CD4-positive, alpha-beta T cell treated with Interleukin-1 beta for 1 hour (primary cell): ENCODE results near the gene OCRL.
"Not testable (repeated sequence)": the region's sequence is repeated elsewhere in the genome, so short reads cannot be mapped to it uniquely, and the experiment has no call there.

ENCODE experiments used
- DNase-seq, 2 donors: peaks; one replicate each; pipeline ENCODE4 v3.0.0-alpha.2; 2020 to 2022

OCRL gene

DNA sequence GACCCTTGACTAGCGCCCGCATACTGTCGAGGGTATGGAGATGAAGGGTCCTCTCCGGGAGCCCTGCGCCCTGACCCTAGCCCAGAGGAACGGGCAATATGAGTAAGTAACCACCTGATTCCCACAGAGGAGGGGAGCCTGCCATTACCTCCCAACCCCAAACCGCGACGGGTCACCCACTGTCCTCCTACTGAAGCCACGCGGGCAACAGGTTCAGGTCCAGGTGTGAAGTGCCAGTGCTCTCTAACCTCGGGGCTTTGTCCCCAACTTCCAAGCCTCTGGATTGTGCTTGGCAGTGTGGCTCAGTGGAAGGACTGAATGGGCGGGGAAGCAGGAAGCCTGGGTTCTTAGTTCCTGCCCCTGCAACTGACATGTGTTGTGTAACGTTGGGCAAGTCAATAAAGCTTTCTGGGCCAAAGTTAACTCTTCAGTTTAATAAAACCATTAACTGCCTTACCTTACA, 694 bp downstream of the OCRL start:
- DNase-seq: peak in 1 of 2 donors; percentile 1

DNA sequence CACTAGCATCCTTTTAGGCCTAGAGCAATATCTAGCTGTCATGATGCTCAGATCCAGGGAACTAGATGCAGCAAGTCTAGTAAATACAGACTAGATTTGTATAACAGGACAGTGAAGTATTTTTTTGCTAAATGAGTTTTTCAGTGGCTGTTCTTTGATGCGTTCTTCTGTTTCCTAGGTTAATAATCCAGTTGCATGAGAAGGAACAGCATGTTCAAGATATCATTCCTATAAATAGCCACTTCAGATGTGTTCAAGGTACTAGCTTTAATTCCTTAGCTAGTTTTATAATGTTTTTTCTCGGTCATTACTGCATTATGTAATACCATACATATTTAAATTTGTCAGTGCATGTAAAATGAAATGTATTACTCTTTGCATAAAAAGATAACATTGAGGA, 4.7 kb downstream of the OCRL start:
- DNase-seq: no peak

DNA sequence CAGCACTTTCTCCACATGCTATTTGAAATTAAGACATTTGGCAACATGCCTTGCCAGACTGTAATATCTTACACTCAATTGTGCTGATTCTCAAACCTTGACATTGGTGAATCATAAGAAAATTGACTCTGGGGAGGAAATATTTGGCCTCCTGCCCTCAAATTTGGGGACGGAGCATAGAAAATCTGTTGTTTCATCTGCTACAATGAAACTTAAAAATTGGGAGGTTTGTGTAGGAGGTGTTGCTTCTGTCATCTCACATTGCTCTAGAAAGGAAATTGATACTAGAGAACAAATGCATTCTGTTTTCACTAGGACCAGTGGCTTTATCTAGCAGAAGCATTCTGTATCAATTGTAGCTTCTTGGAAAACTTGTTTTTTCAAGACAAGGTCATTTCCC, 5.3 kb downstream of the OCRL start:
- no peak for DNase-seq

DNA sequence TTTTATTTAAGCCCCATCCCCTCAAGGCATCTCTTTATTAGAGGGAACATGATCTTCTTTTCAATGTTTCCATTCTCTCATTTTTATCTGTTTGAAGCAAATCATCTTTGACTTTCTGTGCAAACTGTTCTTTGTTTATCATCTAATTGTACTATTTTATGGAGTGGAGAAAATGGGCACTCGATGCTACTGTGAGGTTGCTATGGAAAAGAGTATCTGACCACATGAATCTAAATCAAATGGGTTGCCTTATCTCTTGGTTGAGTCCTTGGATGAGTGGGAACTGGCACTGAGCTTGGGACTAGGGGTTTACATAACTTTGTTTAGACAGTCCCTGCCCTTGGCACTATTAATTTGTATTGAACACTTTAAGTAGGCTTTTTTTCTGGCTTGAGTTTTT, 9.1 kb downstream of the OCRL start:
- no peak for DNase-seq

DNA sequence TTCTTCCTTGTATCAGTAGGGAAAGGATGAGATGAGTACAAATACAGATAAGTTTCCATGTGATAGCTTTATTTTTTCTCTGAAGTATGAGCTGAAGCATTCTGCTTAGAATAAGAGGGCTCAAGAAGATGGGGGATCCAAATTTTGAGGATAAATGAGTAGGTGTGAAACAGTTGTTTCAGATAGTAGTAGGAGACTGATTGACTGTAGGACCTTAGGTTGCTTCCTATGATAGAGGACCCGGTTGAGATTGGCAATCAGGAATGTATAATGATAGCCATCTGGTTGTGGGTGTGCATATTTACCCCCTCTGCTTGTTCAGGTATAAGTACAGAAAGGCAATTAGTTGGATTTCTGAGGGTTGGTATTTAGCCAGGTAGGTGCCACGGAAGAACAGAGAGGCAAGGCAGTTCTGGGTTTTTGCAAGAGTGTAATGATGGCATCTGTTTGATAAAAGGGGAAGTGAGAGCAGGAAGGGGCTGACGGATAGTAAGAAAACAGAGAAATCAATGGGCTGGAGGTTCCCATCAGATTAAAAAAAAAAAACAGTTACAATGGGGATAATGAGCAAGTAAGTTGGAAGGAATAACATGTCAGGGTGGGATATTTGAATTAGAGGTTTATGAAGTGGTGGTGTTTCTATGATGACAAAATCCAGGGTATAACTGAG, 13.7 kb downstream of the OCRL start:
- peak in 1 of 2 donors; percentile 1 for DNase-seq

DNA sequence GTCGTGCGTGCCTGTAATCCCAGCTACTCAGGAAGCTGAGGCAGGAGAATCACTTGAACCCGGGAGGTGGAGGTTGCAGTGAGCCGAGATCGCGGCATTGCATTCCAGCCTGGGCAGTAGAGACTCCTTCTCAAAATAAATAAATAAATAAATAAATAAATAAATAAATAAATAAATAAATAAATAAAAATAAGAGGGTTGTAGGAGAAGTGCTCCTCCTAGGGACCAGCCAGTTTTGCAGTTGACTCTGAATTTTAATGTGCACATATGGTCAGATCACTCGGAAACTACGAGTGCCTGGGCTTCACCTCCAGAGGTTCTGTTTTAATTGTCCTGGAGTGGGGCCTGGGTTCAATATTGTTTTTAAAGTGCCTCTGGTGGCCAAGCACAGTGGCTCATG, 14.8 kb downstream of the OCRL start:
- not testable (repeated sequence) for DNase-seq

DNA sequence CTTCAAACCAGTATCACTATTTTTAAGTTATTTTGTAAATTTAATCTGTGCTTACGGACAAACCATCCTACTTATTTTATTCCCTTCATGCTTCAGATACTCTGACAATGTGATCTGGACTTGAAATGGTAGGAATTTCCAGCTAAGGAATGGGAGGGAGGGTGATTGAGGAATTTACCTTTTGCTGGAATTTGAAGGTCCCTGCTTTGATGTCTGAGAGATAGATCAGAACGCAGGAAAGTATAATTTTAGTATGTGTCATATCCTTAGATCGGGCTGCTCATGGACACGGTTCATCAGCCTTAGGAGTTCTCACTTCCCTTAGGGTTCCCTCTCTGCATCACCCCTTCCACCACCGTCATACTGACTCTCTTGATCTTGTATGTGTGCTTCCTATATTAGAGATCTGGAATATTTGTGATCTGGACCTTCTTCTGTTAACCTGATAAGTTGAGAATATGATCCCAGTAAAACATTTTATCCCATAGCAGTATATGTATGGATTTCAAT, 16.8 kb downstream of the OCRL start:
- DNase-seq: no peak

DNA sequence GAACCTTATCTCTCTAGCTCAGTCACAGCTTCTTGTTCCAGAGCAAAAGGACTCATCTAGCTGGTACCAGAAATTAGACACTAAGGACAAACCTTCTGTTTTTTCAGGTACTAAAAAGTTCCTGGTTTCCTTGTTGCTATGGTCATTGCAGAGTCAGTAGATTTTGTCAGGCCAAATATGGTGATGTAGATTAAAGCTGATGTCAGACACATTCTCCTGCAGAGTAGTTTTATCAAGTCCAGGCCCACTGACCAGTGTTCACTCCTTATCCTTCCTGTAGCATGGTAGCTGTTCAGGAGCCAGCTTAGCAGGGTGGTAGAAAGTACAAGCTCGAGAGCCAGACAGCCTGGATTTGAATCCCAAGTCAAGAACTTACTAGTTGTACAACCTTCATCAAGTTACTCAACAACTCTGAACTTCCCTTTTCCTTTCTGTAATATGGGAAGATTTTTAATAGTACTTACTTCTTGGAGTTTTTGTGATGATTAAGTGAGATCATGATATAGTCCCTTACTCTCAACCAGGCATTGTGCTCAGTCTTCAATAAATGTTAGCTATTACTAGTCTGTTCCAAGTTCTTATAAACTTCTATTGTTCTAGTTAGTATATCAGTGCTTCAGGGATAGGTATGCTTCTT, 17.9 kb downstream of the OCRL start:
- DNase-seq: no peak

DNA sequence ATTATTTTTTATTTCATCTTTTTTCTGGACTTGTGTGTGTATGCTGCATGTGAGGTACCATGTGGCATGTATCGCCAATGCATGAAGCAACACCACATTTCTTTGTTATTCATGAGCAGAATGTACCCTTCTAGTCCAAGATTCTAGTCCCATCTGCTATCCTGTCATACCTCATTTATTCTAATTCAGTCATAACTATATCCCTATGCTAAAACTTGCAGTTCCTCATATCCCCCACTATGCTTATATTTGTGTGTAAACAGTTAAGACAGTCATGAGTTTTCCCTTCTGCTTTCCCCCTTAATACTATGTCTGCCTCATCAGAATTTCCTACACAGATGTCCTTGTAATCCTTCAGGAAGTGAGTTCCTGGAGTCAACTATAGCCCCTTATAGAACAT, 19.7 kb downstream of the OCRL start:
- DNase-seq: no peak

DNA sequence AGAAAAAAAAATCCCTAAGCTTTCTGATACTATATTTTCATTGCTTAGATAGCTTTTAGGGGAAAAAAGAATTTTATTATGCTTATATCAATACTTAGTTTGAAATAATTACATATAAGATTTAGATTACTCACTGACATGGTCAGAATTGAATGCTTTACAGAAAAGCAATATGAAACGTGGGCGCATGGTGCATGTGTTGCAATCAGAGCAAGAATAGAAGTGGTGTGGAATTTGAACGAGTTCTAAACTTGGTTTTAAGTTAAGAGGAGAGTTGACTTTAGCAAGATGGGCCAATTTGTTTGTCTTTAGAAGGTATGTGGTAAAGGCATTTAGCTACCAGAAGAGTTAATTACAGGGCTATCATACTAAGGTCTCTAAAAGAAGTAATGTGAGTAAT, 21.4 kb downstream of the OCRL start:
- no peak for DNase-seq

DNA sequence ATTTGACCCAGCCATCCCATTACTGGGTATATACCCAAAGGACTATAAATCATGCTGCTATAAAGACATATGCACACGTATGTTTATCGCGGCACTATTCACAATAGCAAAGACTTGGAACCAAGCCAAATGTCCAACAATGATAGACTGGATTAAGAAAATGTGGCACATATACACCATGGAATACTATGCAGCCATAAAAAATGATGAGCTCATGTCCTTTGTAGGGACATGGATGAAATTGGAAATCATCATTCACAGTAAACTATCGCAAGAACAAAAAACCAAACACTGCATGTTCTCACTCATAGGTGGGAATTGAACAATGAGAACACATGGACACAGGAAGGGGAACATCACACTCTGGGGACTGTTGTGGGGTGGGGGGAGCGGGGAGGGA, 24.3 kb downstream of the OCRL start:
- DNase-seq: not testable (repeated sequence)

DNA sequence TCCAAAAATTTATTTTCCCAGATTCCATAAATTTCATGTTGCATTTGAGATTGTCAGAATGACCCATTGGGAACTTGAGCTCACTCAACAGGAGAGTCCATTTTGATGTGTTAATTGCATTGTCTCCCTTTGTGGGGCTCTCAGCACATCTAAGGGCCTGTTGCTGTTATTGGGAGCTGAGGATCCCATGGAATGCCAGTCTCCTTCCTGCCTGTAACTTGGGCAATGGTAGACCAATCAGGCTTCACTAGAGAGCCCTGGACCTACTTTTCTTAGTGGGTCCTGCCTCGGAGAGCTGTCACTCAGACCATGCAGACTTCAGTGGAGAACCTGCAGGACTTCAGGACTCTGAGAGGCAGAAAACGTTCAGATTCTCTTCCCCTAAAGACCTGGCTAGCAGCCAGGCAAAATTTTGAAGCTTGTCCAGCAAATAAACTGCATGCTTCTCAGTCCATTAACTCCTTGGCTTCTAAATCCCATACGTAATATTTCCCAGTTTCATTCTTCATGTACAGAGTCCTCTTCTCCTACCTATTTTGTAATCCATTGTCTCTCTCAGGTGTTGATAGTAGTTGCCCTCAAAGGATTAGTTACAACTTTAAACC, 25.1 kb downstream of the OCRL start:
- DNase-seq: no peak

DNA sequence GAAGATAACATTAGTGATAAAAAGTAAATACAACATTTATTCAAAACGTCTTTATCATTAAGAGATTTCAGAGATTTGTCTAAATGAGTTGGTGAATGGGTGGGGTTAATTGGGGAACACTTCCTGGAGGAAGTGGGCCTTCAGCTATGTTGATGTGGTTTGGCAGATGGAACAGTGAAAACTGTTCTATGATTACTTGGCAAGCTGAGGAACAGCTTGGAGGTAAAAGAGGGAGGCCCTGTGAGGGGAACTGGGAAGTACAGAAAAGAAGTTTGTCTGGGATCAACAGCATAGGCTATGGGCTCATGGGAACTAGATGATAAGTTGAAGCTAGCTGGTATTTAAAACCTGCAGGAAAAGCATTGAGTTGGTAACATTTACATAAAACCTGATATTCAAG, 26.0 kb downstream of the OCRL start:
- no peak for DNase-seq

DNA sequence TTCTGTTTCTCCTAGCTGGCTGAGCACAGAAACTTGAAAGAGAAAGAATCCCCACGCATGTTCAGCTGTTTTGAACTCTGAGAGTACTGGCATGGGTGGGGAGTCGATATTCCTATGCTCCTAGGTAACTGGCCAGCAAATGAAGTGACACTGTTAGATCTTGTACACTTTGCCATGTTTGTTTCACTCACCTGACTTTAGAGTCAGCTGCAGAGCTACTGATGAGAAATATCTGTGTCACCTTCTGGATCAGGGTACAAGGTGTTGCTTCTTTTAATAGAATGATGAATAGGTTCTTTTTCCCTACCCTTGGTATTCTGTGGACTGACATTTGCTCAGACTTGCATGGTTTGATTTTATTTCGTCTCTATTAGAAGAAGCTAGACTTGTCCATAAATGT, 28.3 kb downstream of the OCRL start:
- no peak for DNase-seq

DNA sequence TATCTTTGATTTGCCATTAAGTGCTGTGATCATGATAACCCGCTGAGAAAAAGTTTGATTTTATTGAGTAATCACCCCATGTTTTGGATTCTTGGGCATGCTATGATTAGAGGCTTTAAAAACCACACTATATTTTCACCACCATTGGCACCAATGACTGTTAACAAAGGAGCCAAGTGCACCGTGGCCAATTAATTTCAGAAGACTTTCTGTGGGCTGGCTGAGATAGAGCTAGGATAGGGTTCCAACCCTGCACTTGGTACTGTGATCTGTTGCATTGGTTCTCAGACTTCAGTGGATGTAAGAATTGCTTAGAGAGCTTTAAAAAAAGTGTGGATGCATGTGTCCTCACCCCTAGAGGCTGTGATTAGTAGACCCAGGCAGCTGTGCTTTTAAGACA, 32.4 kb downstream of the OCRL start:
- no peak for DNase-seq

DNA sequence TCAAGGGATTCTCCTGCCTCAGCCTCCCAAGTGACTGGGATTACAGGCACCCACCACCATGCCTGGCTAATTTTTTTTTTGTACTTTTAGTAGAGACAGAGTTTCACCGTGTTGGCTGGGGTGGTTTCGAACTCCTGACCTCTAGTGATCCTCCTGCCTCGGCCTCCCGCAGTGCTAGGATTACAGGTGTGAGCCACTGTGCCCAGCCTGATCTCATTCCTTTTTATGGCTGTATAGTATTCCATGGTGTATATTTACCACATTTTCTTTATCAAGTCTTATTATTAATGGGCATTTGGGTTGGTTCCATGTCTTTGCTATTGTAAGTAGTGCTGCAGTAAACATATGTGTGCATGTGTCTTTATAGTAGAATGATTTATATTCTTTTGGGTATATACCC, 33.6 kb downstream of the OCRL start:
- DNase-seq: not testable (repeated sequence)

DNA sequence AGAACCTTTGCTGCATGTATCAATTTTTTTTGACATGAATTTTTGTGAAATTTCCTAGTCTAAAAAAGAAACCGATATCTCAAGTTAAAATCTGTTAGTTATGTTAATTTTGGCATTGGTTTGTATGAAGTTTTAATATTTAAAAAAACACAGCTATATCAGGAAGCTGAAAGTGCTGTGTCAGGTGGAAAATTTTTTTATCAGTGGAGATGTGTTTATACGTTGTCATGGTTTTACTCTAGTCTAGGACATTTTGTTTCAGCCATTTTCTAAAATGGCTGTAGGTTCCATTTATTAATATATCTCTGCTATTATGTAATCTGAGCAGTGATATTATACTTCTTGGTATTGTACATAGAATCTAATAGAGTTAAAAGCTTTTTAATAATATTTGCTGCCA, 34.2 kb downstream of the OCRL start:
- no peak for DNase-seq

DNA sequence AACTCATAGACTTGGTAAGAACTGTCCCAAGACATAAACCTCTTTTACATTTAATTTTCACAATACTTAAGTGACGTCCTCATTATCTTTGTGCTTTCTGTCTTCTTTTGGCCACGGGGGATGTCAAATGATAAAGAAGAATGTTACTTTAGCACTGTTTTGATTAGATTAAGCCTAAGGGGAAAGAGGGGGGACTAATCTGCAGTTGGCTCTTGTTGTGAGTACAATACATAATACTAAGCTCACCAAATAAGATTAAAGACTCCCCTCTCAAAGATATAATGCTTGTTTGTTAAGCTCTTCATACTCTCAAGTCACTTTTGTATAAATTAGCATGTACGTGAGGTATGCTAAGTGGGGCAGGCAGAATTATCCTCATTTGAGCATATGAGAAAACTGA, 36.5 kb downstream of the OCRL start:
- DNase-seq: no peak

DNA sequence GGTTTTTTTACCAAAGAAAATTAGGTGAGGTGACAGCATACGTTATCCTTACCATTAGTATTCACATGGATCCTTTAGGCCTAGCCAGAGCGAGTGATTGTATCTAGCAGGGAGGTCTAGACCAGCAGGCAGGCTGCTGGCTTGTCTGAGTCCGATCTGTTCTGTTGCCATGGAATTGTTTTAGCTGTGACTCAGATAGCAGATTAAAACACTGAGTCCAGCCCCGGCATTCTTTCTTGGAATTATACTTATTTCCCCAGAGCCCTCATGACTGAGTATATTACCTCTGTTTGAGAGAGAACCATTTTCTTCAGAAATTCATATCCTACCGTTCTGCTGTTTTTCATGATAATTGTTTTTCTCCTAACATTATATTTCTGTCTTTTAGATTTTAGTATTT, 37.4 kb downstream of the OCRL start:
- no peak for DNase-seq

DNA sequence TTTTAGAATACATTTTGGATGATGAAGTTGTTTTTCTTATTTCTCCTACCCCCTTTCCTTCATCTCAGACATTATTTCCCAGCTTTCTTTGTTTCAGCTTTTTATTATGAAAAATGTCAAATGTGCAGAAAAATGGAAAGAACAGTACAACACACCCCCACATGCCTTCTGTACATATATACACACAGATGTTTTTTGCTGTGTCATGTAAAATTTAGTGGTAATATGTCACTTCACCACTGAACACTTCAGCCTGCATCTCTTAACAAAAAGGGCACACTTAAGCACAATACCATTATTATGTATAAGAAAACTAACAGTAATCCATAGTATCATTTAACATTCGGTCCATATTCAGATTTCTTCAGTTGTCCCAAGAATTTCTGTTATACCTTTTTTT, 37.8 kb downstream of the OCRL start:
- no peak for DNase-seq

DNA sequence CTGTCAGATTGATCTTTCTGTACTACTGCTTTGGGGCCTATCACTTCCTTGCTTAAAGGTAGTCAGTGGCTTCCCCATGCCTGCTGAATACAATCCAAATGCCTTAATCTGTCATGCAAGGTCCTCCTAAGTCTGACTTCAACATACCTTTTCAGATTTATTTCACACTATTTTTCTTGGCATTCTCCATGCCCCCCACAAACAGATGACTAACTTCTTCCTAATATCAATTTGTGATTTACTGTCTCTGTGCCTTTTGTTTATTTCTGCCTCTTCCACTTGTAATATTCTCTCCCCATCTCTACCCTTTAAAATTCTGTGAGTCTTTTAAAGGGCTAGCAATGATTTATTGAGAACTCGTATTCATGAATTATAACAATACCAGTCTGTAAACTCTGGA, 41.8 kb downstream of the OCRL start:
- DNase-seq: no peak

DNA sequence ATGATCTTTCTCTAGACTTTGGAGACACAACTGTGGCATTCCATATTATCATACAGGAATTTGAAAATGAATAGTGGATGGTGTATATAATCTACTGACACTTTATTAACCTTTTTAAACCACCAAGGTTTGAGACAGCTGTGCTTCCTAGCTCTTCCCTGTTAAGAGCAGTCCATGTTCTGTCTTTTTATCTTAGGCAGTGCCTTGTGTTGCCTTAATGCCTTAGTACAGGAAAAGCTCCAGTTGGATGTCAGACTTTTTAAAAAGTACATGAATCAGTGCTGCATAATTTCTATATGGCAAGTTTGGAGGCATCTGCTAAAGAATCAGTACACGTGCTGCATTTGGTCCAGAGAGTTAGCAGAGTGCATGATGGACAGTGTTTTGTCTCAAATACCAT, 45.1 kb downstream of the OCRL start:
- DNase-seq: no peak

DNA sequence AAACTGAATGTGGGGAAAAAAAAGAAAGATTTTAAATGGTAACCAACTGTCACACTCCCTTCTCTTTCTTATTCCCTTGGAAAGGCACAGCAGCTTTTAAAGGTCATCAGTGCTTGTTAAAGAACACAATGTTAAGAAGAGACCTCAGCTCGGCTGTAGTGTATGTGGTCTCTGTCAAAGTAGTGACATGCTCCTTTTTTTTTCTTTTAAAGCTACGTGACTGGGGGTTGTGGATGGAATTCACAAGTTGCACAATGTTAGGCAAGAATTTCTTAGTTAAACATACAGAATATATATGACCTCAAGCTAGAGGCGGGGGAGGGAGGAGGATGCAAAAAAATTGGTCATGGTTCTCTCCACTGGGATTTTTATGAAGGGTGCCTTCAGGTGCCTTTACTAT, 45.6 kb downstream of the OCRL start:
- no peak for DNase-seq

DNA sequence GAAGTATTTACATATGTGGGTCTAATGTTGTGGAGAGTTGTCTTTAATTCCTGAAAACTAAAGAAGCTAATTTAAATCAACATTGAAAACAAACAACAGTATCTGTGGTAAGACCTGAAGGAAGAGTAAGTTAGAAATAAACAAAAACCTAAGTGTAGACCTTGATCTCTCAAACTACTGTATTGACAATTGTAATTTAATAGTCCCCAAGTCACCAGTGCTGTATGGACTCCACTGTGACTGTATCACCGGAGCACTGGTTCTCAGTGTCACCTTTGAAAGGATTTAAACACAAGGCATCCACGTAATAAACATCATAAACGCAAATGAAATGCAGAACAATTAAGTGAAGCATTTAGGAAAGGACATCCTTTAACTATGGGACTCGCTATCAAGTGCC, 46.4 kb downstream of the OCRL start:
- no peak for DNase-seq
